HCT116 (cell line): Measurements from ENCODE around the gene MGAM2. TPM values are rescaled to one million over a fixed set of nuclear protein-coding genes. Genes with fewer than 3 reads are reported as not detected.

Experiments used
- ATAC-seq: fragments of 200-7000 bp; cut with Tn5 transposase; 2 replicates; pipeline ENCODE4 v1.9.1; 2020; ENCODE audit warnings: mild to moderate bottlenecking, moderate library complexity
- BruUV-seq: library from RNA; stranded (reverse); fragments of 400-500 nt; replicated peaks from 2 replicates; lab custom pipeline; 2021; lab: Mats Ljungman, UMichigan
- CTCF ChIA-PET: fragments of 300-600 bp; sonication (Branson Sonifier 250); formaldehyde crosslinking; loops from one replicate; lab custom pipeline; 2021; ENCODE audit warnings: antibody characterized with exemption; lab: Charles Lee
- POLR2A ChIA-PET: fragments of 300-600, 350-600 bp; sonication (Branson Sonifier 250); formaldehyde crosslinking; loops from one replicate; lab custom pipeline; 2021; ENCODE audit warnings: antibody characterized with exemption; lab: Charles Lee
- RAD21 ChIA-PET, 2 experiments: fragments of 300-600 bp; sonication (Branson Sonifier 250); formaldehyde crosslinking; loops; one replicate each; lab custom pipeline; 2023; ENCODE audit warnings: low total read pairs in 2 of 2; ENCODE audit not compliant: uncharacterized antibody in 2 of 2, unreplicated experiment in 2 of 2, low non-redundant PET in 1 of 2; lab: Charles Lee
- DNase-seq: peaks from one replicate; pipeline ENCODE4 v3.0.0-alpha.2; 2010; ENCODE audit warnings: low read depth, low spot score
- H2AFZ ChIP-seq: fragments of 200-600 bp; shearing (Covaris generic), sonication (generic); 2 replicates; pipeline ENCODE4 v1.6.1; 2017; ENCODE audit warnings: low read depth, mixed run types, mixed read lengths, antibody characterized with exemption, low read length; ENCODE audit not compliant: poor library complexity, severe bottlenecking
- H3K27ac ChIP-seq: 2 replicates; pipeline ENCODE4 v1.5.1; 2012; ENCODE audit warnings: low read depth, low read length
- H3K27me3 ChIP-seq: fragments of 200-600 bp; sonication (generic); 2 replicates; pipeline ENCODE4 v1.6.1; 2016; ENCODE audit warnings: mixed run types, low read length, mixed read lengths; ENCODE audit not compliant: insufficient read depth
- H3K36me3 ChIP-seq, 2 experiments: fragments of 200-500 bp in 1 of 2; fragments of 200-600 bp in 1 of 2; sonication (Bioruptor generic) in 1 of 2; sonication (generic) in 1 of 2; 2 replicates each; pipeline versions ENCODE4 v1.5.1 to v1.6.1; 2014 to 2016; ENCODE audit warnings: low read length in 2 of 2, inconsistent platforms in 1 of 2, mixed read lengths in 1 of 2, mixed run types in 1 of 2; ENCODE audit not compliant: insufficient read depth in 2 of 2, control insufficient read depth in 1 of 2
- H3K4me1 ChIP-seq, 2 experiments: fragments of 200-600 bp in 1 of 2; sonication (generic) in 1 of 2; 2 replicates each; pipeline versions ENCODE4 v1.5.1 to v1.6.1; 2012 to 2017; ENCODE audit warnings: low read length in 2 of 2, inconsistent platforms in 1 of 2, mild to moderate bottlenecking in 1 of 2, mixed read lengths in 1 of 2, mixed run types in 1 of 2, moderate library complexity in 1 of 2; ENCODE audit not compliant: insufficient read depth in 2 of 2, control insufficient read depth in 1 of 2
- H3K4me2 ChIP-seq: fragments of 200-600 bp; sonication (generic); 2 replicates; pipeline ENCODE4 v1.6.1; 2017; ENCODE audit warnings: mixed run types, low read length, mixed read lengths
- H3K4me3 ChIP-seq, 2 experiments: fragments of 200-600 bp in 1 of 2; sonication (generic) in 1 of 2; replicated peaks in 1 of 2; 2 replicates each; pipeline ENCODE4 v1.5.1; 2011 to 2016; ENCODE audit warnings: low read length in 2 of 2, control low read depth in 1 of 2, low read depth in 1 of 2, mild to moderate bottlenecking in 1 of 2, mixed read lengths in 1 of 2, mixed run types in 1 of 2
- H3K79me2 ChIP-seq: fragments of 200-600 bp; sonication (generic); 2 replicates; pipeline ENCODE4 v1.6.1; 2017; ENCODE audit warnings: mild to moderate bottlenecking, mixed run types, low read length, moderate library complexity, mixed read lengths; ENCODE audit not compliant: insufficient read depth
- H3K9ac ChIP-seq: fragments of 200-600 bp; sonication (generic); 2 replicates; pipeline ENCODE4 v1.6.1; 2016; ENCODE audit warnings: low read length, mixed read lengths
- H3K9me2 ChIP-seq: fragments of 200-600 bp; sonication (generic), shearing (Covaris generic); 2 replicates; pipeline ENCODE4 v1.6.1; 2017; ENCODE audit warnings: mixed run types, mild to moderate bottlenecking, moderate library complexity; ENCODE audit not compliant: insufficient read depth
- H3K9me3 ChIP-seq, 2 experiments: fragments of 200-500 bp in 1 of 2; fragments of 200-600 bp in 1 of 2; sonication (Bioruptor generic) in 1 of 2; sonication (generic) in 1 of 2; 2 replicates each; pipeline ENCODE4 v1.6.1; 2014 to 2017; ENCODE audit warnings: low read length in 2 of 2, mixed read lengths in 2 of 2, inconsistent platforms in 1 of 2, low read depth in 1 of 2, mild to moderate bottlenecking in 1 of 2, mixed run types in 1 of 2, moderate library complexity in 1 of 2; ENCODE audit not compliant: control insufficient read depth in 1 of 2, insufficient read depth in 1 of 2
- H4K20me1 ChIP-seq: fragments of 200-600 bp; sonication (generic), shearing (Covaris generic); 2 replicates; pipeline ENCODE4 v1.6.1; 2017; ENCODE audit warnings: mixed run types, mild to moderate bottlenecking, moderate library complexity; ENCODE audit not compliant: insufficient read depth
- MAX ChIP-seq: IDR thresholded peaks from 2 replicates; pipeline ENCODE4 v1.6.1; 2012
- RAD21 ChIP-seq: IDR thresholded peaks from 2 replicates; pipeline ENCODE4 v1.6.1; 2012; ENCODE audit warnings: low read depth, mild to moderate bottlenecking
- TCF7L2 ChIP-seq: IDR thresholded peaks from 2 replicates; pipeline ENCODE4 v1.7.0; 2011; ENCODE audit warnings: borderline replicate concordance, inconsistent platforms; ENCODE audit not compliant: insufficient read depth, insufficient read length; ENCODE audit errors: extremely low read depth
- intact Hi-C: fragments of 100-400 bp; cut with micrococcal nuclease; formaldehyde crosslinking; loops from 2 replicates; pipeline ENCODE4 v1.10.0; 2022
- total RNA-seq: library from RNA; stranded (reverse); gene quantifications from one replicate; pipeline ENCODE4 v1.2.1, GENCODE V29; 2021; ENCODE audit not compliant: unreplicated experiment
- TF ChIP-seq, protein P1 (sequence below), 3 experiments: fragments of 200-600 bp in 1 of 3; sonication (generic) in 1 of 3; IDR thresholded peaks in 2 of 3; conservative IDR thresholded peaks in 1 of 3; 2 replicates each; pipeline ENCODE4 v1.5.1; 2012 to 2017; ENCODE audit warnings: low read depth in 2 of 3, low read length in 2 of 3, antibody characterized with exemption in 1 of 3, borderline replicate concordance in 1 of 3, control low read depth in 1 of 3, mild to moderate bottlenecking in 1 of 3, mixed read lengths in 1 of 3, mixed run types in 1 of 3, moderate library complexity in 1 of 3; ENCODE audit not compliant: insufficient read depth in 1 of 3
- TF ChIP-seq, protein P2 (sequence below): IDR thresholded peaks from 2 replicates; pipeline ENCODE4 v1.6.1; 2011; ENCODE audit warnings: mild to moderate bottlenecking, low read length, moderate library complexity; ENCODE audit not compliant: insufficient replicate concordance; ENCODE audit errors: extremely low read depth

Gene MGAM2
- total RNA-seq, 1 experiment from 2014 or later: 0.05 TPM

GRCh38 chr7:142248166-142249160 is 136.9 kb downstream of the MGAM2 start:
- Histone ChIP-seq H3K9me2 (no peaks in the 10 kb centered on the region), H3K4me2 (no peak overlapping the region), H3K4me1 (no peaks in the 10 kb centered on the region), H2AFZ (no peak overlapping the region)
- POLR2A ChIA-PET: no interaction called here
- no TSS peak for BruUV-seq
- TF ChIP-seq RAD21 (no peak), TCF7L2 (no peak), MAX (no peak)
- TF ChIP-seq, protein P1, sequence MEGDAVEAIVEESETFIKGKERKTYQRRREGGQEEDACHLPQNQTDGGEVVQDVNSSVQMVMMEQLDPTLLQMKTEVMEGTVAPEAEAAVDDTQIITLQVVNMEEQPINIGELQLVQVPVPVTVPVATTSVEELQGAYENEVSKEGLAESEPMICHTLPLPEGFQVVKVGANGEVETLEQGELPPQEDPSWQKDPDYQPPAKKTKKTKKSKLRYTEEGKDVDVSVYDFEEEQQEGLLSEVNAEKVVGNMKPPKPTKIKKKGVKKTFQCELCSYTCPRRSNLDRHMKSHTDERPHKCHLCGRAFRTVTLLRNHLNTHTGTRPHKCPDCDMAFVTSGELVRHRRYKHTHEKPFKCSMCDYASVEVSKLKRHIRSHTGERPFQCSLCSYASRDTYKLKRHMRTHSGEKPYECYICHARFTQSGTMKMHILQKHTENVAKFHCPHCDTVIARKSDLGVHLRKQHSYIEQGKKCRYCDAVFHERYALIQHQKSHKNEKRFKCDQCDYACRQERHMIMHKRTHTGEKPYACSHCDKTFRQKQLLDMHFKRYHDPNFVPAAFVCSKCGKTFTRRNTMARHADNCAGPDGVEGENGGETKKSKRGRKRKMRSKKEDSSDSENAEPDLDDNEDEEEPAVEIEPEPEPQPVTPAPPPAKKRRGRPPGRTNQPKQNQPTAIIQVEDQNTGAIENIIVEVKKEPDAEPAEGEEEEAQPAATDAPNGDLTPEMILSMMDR (IDR thresholded peaks at IDR 0.05 in 2 of 3, conservative IDR thresholded peaks at IDR 0.05 in 1 of 3; ENCODE audit: borderline replicate concordance in 1 of 3, insufficient read depth in 1 of 3, low read depth in 2 of 3, low read length in 2 of 3): no peak
- TF ChIP-seq, protein P2, sequence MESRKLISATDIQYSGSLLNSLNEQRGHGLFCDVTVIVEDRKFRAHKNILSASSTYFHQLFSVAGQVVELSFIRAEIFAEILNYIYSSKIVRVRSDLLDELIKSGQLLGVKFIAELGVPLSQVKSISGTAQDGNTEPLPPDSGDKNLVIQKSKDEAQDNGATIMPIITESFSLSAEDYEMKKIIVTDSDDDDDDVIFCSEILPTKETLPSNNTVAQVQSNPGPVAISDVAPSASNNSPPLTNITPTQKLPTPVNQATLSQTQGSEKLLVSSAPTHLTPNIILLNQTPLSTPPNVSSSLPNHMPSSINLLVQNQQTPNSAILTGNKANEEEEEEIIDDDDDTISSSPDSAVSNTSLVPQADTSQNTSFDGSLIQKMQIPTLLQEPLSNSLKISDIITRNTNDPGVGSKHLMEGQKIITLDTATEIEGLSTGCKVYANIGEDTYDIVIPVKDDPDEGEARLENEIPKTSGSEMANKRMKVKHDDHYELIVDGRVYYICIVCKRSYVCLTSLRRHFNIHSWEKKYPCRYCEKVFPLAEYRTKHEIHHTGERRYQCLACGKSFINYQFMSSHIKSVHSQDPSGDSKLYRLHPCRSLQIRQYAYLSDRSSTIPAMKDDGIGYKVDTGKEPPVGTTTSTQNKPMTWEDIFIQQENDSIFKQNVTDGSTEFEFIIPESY: no peak
- TF ChIP-seq, all 23 proteins: peak for 0
- DNase-seq (no peak), ATAC-seq (no peak)
- H3K36me3 ChIP-seq: no peaks in the 10 kb centered on the region
- peaks cover 6% of the 10 kb centered on the region; the same call in 1 of the 2 replicates for H3K27me3 ChIP-seq
- no peak overlapping the region for H3K27ac ChIP-seq
- no peak overlapping the region for H3K4me3 ChIP-seq
- no peaks in the 10 kb centered on the region for H3K9me3 ChIP-seq
- intact Hi-C loops: no loop called here
- ChIA-PET CTCF (interaction anchor here (1.0 kb wide), 1 partner anchor 55 kb away, joined by 4 read pairs; no protein-coding TSS in a partner anchor), RAD21 (no interaction called here)
- no peaks in the 10 kb centered on the region for H4K20me1 ChIP-seq
- no peaks in the 10 kb centered on the region for H3K79me2 ChIP-seq
- no peak overlapping the region for H3K9ac ChIP-seq
